ENCODE measurements around the gene INSM2. TPM values are rescaled to one million over a fixed set of nuclear protein-coding genes. Genes with fewer than 3 reads are reported as not detected.

Gene INSM2
- total and polyA plus RNA-seq, 2 of the 13 experiments (the other 11 are each of a cell fraction or from before 2014, with no cell fraction given): not detected

- CTCF ChIA-PET (ENCODE audit: low intra/inter-chr PET ratio, low total read pairs): no interaction called here
- Histone ChIP-seq H3K4me2 (ENCODE audit: low read depth, low read length) (peak overlapping the region; percentile 94; the same call in 1 of the 2 replicates), H3K9ac (ENCODE audit: insufficient read depth, low read depth, low read length) (no peak overlapping the region), H3K4me3 (replicated peaks in 1 of 3; ENCODE audit: insufficient read depth in 1 of 3, low read depth in 2 of 3, low read length in 3 of 3) (peak overlapping the region in 1 of 3 experiments; percentile 80; a peak in 1 of 6 replicates), H3K79me2 (ENCODE audit: insufficient read depth, low read length) (no peaks in the 10 kb centered on the region), H3K27me3 (ENCODE audit: control insufficient read depth in 1 of 2, insufficient read depth in 2 of 2, low read length in 2 of 2) (peaks cover 11 to 40% of the 10 kb centered on the region in 2 experiments), H3K4me1 (ENCODE audit: insufficient read depth, low read length) (peaks cover 20% of the 10 kb centered on the region), H4K20me1 (ENCODE audit: insufficient read depth, low read length) (peaks cover 25% of the 10 kb centered on the region; the same call in 1 of the 2 replicates), H3K36me3 (replicated peaks in 1 of 2; ENCODE audit: control insufficient read depth in 1 of 2, insufficient read depth in 2 of 2, low read length in 2 of 2) (peaks cover 0 to 1% of the 10 kb centered on the region in 2 experiments; a peak in 1 of 5 replicates), H2AFZ (ENCODE audit: low read length) (no peak overlapping the region), H3K27ac (ENCODE audit: extremely low read length, insufficient read depth, low read length) (no peak overlapping the region), H3K9me3 (ENCODE audit: low read length) (no peaks in the 10 kb centered on the region)
- ATAC-seq (no peak), DNase-seq (ENCODE audit: low spot score) (no peak), FAIRE-seq (no peak)
- no TSS peak for BruUV-seq (replicated peaks)
- WGBS (ENCODE audit: low lambda C conversion rate): 78% methylated on average over 37 of the region's 37 CpGs
- POLR2A ChIA-PET: no interaction called here
- in situ Hi-C loops (cut with HindIII; ENCODE audit: extremely low pct_ligation_motif_present, low pct_unique_long_range_greater_than_20kb): loop anchor here (10.0 kb wide), 1 partner anchor 279 kb away; no protein-coding TSS in a partner anchor
- intact Hi-C loops (cut with micrococcal nuclease; ENCODE audit: unreplicated experiment): loop anchor here (2.0 to 5.0 kb wide), 2 partner anchors 41 to 282 kb away; no protein-coding TSS in a partner anchor
- TF ChIP-seq ZNF501 (CRISPR knock-in tag; IDR thresholded peaks at IDR 0.05) (peak; percentile 71; the same call in 1 of the 2 replicates), ZNF605 (CRISPR knock-in tag; IDR thresholded peaks at IDR 0.05) (0 out of 2 replicates have a peak, but pooled peaks have one; percentile 16), ATF1 (CRISPR knock-in tag; IDR thresholded peaks at IDR 0.05) (peak; percentile 17; the same call in 1 of the 2 replicates), ASH2L (IDR thresholded peaks at IDR 0.05; ENCODE audit: insufficient read length, low read depth, low read length) (peak; percentile 4), SYNCRIP (IDR thresholded peaks at IDR 0.05; ENCODE audit: insufficient read depth, low read depth, low read length) (peak; percentile 97; the same call in 1 of the 2 replicates), ZIK1 (CRISPR knock-in tag; IDR thresholded peaks at IDR 0.05; ENCODE audit: borderline replicate concordance, low read depth) (no peak), AGO2 (optimal IDR thresholded peaks at IDR 0.05; ENCODE audit: low read depth, low read length) (peak; percentile 84), ZNF703 (CRISPR knock-in tag; IDR thresholded peaks at IDR 0.05; ENCODE audit: borderline replicate concordance) (peak; percentile 46; the same call in 1 of the 2 replicates), ZNF597 (CRISPR knock-in tag; IDR thresholded peaks at IDR 0.05) (0 out of 2 replicates have a peak, but pooled peaks have one; percentile 9), ISX (CRISPR knock-in tag; conservative IDR thresholded peaks at IDR 0.05) (no peak), ZNF34 (CRISPR knock-in tag; IDR thresholded peaks at IDR 0.05; ENCODE audit: borderline replicate concordance) (peak; percentile 6; the same call in 1 of the 2 replicates), TRAFD1 (CRISPR knock-in tag; IDR thresholded peaks at IDR 0.05; ENCODE audit: borderline replicate concordance) (no peak), ZEB1 (IDR thresholded peaks at IDR 0.05; ENCODE audit: insufficient replicate concordance, low read depth) (peak; percentile 20), THAP9 (CRISPR knock-in tag; IDR thresholded peaks at IDR 0.05; ENCODE audit: borderline replicate concordance) (peak; percentile 48; the same call in 1 of the 2 replicates), HBP1 (CRISPR knock-in tag; IDR thresholded peaks at IDR 0.05; ENCODE audit: low read depth) (no peak), TEAD3 (CRISPR knock-in tag; optimal IDR thresholded peaks at IDR 0.05; ENCODE audit: borderline replicate concordance) (no peak)
These were observed 1.6 kb downstream of the INSM2 start for GRCh38 chr14:35535483-35536112.

Measured in HepG2 (cell line).